ENCODE results near the gene CD300LB.
"Not testable (repeated sequence)": the region's sequence is repeated elsewhere in the genome, so short reads cannot be mapped to it uniquely, and the experiment has no call there.

Gene CD300LB

DNA sequence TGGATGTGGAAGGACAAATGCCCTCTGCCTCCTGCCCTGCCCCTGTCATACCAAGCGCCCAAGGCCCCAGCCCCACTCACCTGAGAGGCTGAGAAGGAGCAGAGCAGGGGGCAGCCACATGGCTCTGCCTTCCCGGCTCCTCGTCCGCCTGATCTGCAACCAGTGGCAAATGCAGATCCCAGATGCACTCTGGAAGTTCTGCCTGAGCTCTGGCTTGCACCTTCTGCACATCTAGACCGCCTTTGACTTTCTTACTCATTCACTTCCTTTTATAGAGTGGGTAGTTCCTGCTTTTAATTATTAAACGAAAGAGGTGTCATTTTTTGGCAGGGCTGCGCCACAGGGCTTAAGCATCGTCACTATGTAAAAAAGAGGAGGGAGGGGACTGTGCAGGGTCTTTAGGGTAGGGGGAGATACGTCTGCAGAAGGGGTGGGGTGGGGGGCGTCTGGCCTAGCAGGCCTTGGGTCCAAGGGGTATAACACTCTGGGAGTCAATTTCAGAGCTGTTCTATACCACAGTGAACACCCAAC, at the start of gene CD300LB:
TSS of gene CD300LB (minus strand) at position 245 of the 531 bp plus-strand sequence. CDS start at position 120, 125 bp downstream.
- no peak for DNase-seq (ENCODE audit: low read depth)
- TF ChIP-seq, protein P1, sequence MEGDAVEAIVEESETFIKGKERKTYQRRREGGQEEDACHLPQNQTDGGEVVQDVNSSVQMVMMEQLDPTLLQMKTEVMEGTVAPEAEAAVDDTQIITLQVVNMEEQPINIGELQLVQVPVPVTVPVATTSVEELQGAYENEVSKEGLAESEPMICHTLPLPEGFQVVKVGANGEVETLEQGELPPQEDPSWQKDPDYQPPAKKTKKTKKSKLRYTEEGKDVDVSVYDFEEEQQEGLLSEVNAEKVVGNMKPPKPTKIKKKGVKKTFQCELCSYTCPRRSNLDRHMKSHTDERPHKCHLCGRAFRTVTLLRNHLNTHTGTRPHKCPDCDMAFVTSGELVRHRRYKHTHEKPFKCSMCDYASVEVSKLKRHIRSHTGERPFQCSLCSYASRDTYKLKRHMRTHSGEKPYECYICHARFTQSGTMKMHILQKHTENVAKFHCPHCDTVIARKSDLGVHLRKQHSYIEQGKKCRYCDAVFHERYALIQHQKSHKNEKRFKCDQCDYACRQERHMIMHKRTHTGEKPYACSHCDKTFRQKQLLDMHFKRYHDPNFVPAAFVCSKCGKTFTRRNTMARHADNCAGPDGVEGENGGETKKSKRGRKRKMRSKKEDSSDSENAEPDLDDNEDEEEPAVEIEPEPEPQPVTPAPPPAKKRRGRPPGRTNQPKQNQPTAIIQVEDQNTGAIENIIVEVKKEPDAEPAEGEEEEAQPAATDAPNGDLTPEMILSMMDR (conservative IDR thresholded peaks at IDR 0.05; ENCODE audit: low read depth, low read length) = no peak
- H3K4me3 ChIP-seq (ENCODE audit: low read length) = no peak within 1 kb of the TSS

DNA sequence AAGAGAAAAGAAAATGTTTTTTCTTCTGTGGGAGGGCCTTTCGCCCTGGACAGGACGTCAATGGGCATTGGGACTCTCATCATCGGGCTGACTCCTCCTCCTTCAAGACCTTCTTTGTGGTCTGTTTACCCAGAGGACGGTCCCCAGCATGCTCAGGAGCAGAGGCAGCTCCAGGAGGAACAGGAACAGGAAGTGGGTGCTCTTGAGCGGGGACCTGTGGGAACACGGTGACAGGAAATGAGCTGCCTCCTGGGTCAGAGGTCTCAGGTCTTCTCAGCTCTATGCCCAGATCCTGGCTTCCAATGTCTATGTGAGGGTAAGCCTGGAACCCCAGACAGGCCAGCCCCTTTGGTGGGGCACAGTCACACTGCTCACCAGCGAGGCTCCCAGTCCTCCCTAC, 48.6 kb upstream of the CD300LB start:
- no peak for DNase-seq (ENCODE audit: low read depth)
- no peak overlapping the region for H3K4me3 ChIP-seq (ENCODE audit: low read length)
- TF ChIP-seq, protein P1 (conservative IDR thresholded peaks at IDR 0.05; ENCODE audit: low read depth, low read length) = no peak

DNA sequence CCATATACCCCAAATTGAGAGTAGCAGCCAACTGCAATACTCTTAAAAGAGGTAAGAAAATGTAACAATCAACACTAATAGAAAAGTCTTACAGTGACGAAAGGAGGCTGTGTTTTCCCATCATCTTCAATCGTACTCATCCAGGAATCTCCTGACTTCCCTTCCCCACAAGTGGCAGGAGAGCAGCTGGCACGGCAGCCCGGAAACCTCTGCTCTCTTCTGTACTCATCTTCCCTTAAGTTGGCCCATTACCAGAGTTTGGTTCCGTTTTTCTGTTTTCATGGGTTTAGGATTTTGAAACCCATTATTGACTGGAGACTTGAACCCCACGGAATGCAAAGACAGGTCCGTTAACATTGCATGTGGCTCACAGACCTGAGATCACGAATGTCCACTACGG, 47.7 kb upstream of the CD300LB start:
- TF ChIP-seq, protein P1 (conservative IDR thresholded peaks at IDR 0.05; ENCODE audit: low read depth, low read length) = no peak
- DNase-seq (ENCODE audit: low read depth) = no peak
- H3K4me3 ChIP-seq (ENCODE audit: low read length) = no peak overlapping the region

DNA sequence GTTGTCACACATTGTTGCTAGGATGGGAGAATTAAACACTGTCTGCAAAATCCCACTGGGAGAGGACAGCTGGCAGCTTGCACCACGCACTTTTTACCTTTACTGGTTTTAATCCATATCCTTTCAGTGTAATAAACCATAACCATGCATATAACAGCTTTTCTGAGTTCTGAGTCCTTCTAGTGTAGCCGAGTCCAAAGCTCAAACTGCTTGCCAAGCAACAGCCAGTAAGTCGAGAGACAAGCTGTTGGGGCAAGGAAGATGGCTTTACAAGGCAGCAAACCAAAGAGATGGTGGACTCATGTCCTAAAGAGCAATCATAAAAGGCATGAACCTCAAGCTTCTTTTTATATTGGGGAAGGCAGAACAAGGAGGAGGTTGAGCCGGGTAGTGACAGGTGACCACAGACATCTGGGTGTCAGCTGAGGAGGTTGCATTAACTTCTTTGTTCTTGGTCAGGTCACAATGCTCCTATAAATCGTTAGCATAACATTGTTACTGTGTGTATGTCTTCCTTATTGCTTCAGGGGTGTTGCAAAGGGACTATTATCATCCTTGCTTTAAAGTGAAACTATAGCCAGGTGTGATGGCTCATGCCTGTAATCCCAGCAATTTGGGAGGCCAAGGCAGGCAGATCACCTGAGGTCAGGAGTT, 43.3 kb upstream of the CD300LB start:
- TF ChIP-seq, protein P1 (conservative IDR thresholded peaks at IDR 0.05; ENCODE audit: low read depth, low read length) = no peak
- no peak for DNase-seq (ENCODE audit: low read depth)
- H3K4me3 ChIP-seq (ENCODE audit: low read length) = no peak overlapping the region

DNA sequence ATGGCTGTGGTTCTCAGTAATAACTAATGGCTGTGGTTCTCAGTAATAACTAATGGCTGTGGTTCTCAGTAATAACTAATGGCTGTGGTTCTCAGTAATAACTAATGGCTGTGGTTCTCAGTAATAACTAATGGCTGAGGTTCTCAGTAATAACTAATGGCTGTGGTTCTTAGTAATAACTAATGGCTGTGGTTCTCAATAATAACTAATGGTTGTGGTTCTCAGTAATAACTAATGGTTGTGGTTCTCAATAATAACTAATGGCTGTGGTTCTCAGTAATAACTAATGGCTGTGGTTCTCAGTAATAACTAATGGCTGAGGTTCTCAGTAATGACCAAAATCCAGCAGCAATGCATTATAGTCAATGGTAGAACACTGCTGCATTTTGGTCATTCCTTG, 42.4 kb upstream of the CD300LB start:
- DNase-seq (ENCODE audit: low read depth); H3K4me3 ChIP-seq (ENCODE audit: low read length): not testable (repeated sequence)

DNA sequence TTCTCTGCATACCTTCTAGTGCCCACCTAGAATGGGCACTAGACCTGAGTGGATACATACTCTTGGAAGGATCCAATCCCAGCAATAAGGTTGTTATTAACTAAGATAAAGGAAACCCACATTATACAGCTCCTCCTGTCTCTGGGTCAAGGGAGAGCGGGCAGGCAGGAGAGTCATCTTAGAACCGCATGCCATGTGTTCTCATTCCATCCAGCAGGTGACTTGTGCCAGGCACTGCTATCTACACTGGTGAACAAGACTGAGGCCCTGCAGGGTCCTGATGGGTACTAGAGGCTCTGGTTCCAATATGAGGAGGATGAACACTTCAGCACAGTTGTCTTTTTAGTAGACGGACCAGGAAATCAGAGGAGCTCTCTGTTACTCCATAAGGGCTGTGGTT, 41.9 kb upstream of the CD300LB start:
- TF ChIP-seq, protein P1 (conservative IDR thresholded peaks at IDR 0.05; ENCODE audit: low read depth, low read length) = no peak
- no peak for DNase-seq (ENCODE audit: low read depth)
- H3K4me3 ChIP-seq (ENCODE audit: low read length) = no peak overlapping the region

DNA sequence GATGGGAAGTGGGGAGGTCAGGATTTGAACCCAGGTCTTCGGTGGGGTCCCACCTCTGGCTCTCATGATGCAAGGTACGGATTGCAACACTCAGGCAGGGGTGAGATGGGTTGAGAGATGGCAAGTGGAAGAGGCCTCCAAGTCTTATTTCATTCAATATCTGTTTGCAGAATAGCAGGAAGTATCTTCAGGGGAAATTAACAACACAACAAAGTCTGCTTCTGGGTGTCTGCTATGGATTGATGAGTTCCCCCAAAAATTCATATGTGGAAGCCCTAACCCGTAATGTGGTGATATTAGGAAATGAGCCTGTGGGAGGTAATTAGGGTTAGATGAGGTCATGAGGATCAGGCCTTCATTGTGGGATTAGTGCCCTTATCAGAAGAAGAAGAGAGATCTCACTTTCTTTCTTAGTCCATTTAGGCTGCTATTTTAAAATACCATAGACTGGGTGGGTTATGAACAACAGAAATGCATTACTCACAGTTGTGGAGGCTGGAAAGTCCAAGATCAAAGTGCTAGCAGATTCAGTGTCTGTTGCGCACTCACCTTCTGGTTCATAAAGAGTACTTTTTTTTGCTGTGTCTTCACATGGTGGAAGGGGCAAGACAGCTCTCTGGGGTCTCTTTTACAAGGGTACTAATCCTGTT, 40.5 kb upstream of the CD300LB start:
- no peak for DNase-seq (ENCODE audit: low read depth)
- TF ChIP-seq, protein P1 (conservative IDR thresholded peaks at IDR 0.05; ENCODE audit: low read depth, low read length) = no peak
- no peak overlapping the region for H3K4me3 ChIP-seq (ENCODE audit: low read length)

Data from retinal pigment epithelial cell (primary cell).